SK-N-SH treated with all-trans-retinoic acid at 6 μM for 48 hours (cell line): Measurements from ENCODE around the gene KIF5B.
"Not testable (repeated sequence)": the region's sequence is repeated elsewhere in the genome, so short reads cannot be mapped to it uniquely, and the experiment has no call there.

ENCODE experiments used
- ARNTL ChIP-seq: fragments of 450-650 bp; formaldehyde crosslinking; IDR thresholded peaks from 2 replicates; pipeline ENCODE4 v1.5.0; 2020; ENCODE audit warnings: low read depth, mild to moderate bottlenecking, moderate library complexity, borderline replicate concordance
- CSRNP3 ChIP-seq: fragments of 250-450 bp; sonication (Bioruptor Pico); IDR thresholded peaks from 2 replicates; pipeline ENCODE4 v1.5.1; 2021; ENCODE audit warnings: mild to moderate bottlenecking, moderate library complexity
- ESRRG ChIP-seq: fragments of 250-450 bp; sonication (Bioruptor Pico); IDR thresholded peaks from 2 replicates; pipeline ENCODE4 v1.6.1; 2021; ENCODE audit warnings: mild to moderate bottlenecking
- ISL1 ChIP-seq: fragments of 250-450 bp; sonication (Bioruptor Pico); IDR thresholded peaks from 2 replicates; pipeline ENCODE4 v2.1.2; 2022; ENCODE audit warnings: mild to moderate bottlenecking, moderate library complexity
- PATZ1 ChIP-seq: fragments of 250-450 bp; sonication (Bioruptor Pico); IDR thresholded peaks from 2 replicates; pipeline ENCODE4 v1.8.0; 2020; ENCODE audit warnings: mild to moderate bottlenecking, moderate library complexity, borderline replicate concordance
- POU6F1 ChIP-seq: fragments of 250-450 bp; sonication (Bioruptor Pico); IDR thresholded peaks from 2 replicates; pipeline ENCODE4 v1.8.0; 2021; ENCODE audit warnings: low read depth, mild to moderate bottlenecking, moderate library complexity, borderline replicate concordance
- RARB ChIP-seq: fragments of 250-450 bp; sonication (Bioruptor Pico); IDR thresholded peaks from 2 replicates; pipeline ENCODE4 v1.8.0; 2021; ENCODE audit warnings: mild to moderate bottlenecking, moderate library complexity
- SNAI2 ChIP-seq: fragments of 250-450 bp; sonication (Bioruptor Pico); IDR thresholded peaks from 2 replicates; pipeline ENCODE4 v1.5.0; 2020; ENCODE audit warnings: mild to moderate bottlenecking, moderate library complexity
- ZC3H10 ChIP-seq: fragments of 250-450 bp; sonication (Bioruptor Pico); IDR thresholded peaks from 2 replicates; pipeline ENCODE4 v1.5.1; 2021; ENCODE audit warnings: mild to moderate bottlenecking, moderate library complexity
- ZFP3 ChIP-seq: fragments of 250-450 bp; sonication (Bioruptor Pico); IDR thresholded peaks from 2 replicates; pipeline ENCODE4 v1.5.0; 2020; ENCODE audit warnings: mild to moderate bottlenecking, moderate library complexity
- ZFP30 ChIP-seq: fragments of 450-650 bp; formaldehyde crosslinking; IDR thresholded peaks from 2 replicates; pipeline ENCODE4 v1.5.0; 2022; ENCODE audit warnings: mild to moderate bottlenecking, moderate library complexity
- TF ChIP-seq, protein P1 (sequence below): fragments of 250-450 bp; sonication (Bioruptor Pico); IDR thresholded peaks from 2 replicates; pipeline ENCODE4 v1.5.1; 2020; ENCODE audit warnings: low read depth, mild to moderate bottlenecking, moderate library complexity

DNA sequence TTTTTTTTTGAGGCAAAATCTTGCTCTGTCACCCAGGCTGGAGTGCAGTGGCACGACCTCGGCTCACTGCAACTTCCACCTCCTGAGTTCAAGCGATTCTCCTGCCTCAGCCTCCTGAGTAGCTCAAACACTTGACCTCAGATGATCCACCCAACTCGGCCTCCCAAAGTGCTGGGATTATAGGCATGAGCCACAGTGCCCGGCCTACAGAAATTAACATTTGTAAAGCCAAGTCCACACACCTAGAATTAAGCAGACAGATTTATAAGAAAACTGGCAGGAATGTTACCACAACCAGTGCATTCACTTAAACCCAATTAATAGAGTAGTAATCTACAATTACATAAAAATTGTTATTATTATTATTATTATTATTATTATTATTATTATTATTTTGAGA lies 11.7 kb upstream of the KIF5B start:
- not testable (repeated sequence) for TF ChIP-seq ESRRG (CRISPR knock-in tag); ARNTL; ISL1 (CRISPR knock-in tag); RARB (CRISPR knock-in tag); ZFP3 (CRISPR knock-in tag); SNAI2; ZC3H10 (CRISPR knock-in tag); ZFP30 (CRISPR knock-in tag); POU6F1 (CRISPR knock-in tag); PATZ1 (CRISPR knock-in tag); CSRNP3 (CRISPR knock-in tag)
- TF ChIP-seq, protein P1, sequence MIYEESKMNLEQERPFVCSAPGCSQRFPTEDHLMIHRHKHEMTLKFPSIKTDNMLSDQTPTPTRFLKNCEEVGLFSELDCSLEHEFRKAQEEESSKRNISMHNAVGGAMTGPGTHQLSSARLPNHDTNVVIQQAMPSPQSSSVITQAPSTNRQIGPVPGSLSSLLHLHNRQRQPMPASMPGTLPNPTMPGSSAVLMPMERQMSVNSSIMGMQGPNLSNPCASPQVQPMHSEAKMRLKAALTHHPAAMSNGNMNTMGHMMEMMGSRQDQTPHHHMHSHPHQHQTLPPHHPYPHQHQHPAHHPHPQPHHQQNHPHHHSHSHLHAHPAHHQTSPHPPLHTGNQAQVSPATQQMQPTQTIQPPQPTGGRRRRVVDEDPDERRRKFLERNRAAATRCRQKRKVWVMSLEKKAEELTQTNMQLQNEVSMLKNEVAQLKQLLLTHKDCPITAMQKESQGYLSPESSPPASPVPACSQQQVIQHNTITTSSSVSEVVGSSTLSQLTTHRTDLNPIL: not testable (repeated sequence)
